ENCODE results near the gene WAPL. TPM values are rescaled to one million over a fixed set of nuclear protein-coding genes. Genes with fewer than 3 reads are reported as not detected.

Gene WAPL
- total and polyA plus RNA-seq, 2 of the 13 experiments (the other 11 are each of a cell fraction or from before 2014, with no cell fraction given) = 13.2 to 43.5 TPM

DNA sequence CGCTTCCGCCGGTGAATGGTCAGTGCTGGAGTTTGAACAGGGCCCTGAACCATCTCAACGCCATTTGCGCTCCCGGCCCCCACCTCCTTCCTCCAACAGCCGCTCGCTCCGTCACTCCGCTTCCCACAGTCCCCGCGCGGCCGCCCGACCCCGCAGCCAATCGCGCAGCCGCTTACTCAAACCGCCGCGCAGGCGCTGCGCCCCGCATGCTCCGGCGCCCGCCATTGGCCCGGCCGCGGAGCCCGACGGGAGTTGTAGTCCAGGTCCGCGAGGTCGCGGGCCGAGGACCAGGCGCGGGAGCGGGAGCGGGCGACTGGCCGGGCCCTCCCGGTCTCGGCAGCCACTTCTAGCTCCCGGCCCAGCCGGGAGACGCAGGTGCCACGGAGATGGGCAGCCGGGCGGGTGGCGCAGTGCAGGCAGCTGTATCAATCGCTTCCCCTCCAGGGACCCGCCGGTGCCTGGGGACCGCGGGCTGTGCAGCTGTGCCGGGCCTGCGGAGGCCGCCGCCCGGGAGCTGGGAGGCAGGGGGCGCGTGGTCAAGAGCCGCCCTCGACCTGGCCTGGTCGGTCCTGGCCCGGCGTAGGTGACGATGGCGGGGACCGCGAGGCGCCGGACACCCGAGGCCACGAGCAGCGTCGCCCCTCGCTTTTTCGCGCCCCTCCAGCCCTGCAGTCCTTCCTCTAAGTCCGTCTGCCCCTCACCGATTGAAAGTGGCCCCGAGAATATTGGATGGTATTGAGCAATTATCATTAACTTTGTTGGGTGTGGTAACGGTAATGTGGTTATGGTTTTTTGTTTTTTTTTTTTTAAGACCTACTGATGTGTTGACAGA, at the start of gene WAPL (continued):
- TF ChIP-seq FOXM1 (CRISPR knock-in tag; IDR thresholded peaks at IDR 0.05) (no peak), NRL (CRISPR knock-in tag; IDR thresholded peaks at IDR 0.05; ENCODE audit: borderline replicate concordance) (peak; percentile 90), ZNF777 (CRISPR knock-in tag; IDR thresholded peaks at IDR 0.05) (peak; percentile 74), RAD21 (CRISPR knock-in tag; IDR thresholded peaks at IDR 0.05) (peak; percentile 44), HOMEZ (CRISPR knock-in tag; IDR thresholded peaks at IDR 0.05; ENCODE audit: low read depth) (no peak), PRMT3 (CRISPR knock-in tag; IDR thresholded peaks at IDR 0.05; ENCODE audit: borderline replicate concordance, low read depth) (no peak), ZNF883 (CRISPR knock-in tag; IDR thresholded peaks at IDR 0.05; ENCODE audit: not compliant biosample characterization) (peak; percentile 75), ARID4A (CRISPR knock-in tag; IDR thresholded peaks at IDR 0.05; ENCODE audit: borderline replicate concordance) (peak; percentile 90), ZBTB8A (CRISPR knock-in tag; IDR thresholded peaks at IDR 0.05; ENCODE audit: borderline replicate concordance, low read depth) (no peak), HIVEP1 (CRISPR knock-in tag; IDR thresholded peaks at IDR 0.05) (no peak), HDAC1 (CRISPR knock-in tag; IDR thresholded peaks at IDR 0.05) (peak; percentile 76), PAX8 (CRISPR knock-in tag; IDR thresholded peaks at IDR 0.05; ENCODE audit: borderline replicate concordance) (peak; percentile 61; the same call in 1 of the 2 replicates), CENPX (CRISPR knock-in tag; IDR thresholded peaks at IDR 0.05) (no peak), MYC (CRISPR knock-in tag; IDR thresholded peaks at IDR 0.05; ENCODE audit: borderline replicate concordance) (peak; percentile 90), TBP (CRISPR knock-in tag; IDR thresholded peaks at IDR 0.05) (peak; percentile 70; the same call in 1 of the 2 replicates), ZNF280B (CRISPR knock-in tag; IDR thresholded peaks at IDR 0.05; ENCODE audit: borderline replicate concordance) (peak; percentile 50; the same call in 1 of the 2 replicates)
- TF ChIP-seq, protein P1, sequence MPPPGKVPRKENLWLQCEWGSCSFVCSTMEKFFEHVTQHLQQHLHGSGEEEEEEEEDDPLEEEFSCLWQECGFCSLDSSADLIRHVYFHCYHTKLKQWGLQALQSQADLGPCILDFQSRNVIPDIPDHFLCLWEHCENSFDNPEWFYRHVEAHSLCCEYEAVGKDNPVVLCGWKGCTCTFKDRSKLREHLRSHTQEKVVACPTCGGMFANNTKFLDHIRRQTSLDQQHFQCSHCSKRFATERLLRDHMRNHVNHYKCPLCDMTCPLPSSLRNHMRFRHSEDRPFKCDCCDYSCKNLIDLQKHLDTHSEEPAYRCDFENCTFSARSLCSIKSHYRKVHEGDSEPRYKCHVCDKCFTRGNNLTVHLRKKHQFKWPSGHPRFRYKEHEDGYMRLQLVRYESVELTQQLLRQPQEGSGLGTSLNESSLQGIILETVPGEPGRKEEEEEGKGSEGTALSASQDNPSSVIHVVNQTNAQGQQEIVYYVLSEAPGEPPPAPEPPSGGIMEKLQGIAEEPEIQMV (CRISPR knock-in tag; IDR thresholded peaks at IDR 0.05; ENCODE audit: low read depth) = peak; percentile 89
- TF ChIP-seq, protein P2, sequence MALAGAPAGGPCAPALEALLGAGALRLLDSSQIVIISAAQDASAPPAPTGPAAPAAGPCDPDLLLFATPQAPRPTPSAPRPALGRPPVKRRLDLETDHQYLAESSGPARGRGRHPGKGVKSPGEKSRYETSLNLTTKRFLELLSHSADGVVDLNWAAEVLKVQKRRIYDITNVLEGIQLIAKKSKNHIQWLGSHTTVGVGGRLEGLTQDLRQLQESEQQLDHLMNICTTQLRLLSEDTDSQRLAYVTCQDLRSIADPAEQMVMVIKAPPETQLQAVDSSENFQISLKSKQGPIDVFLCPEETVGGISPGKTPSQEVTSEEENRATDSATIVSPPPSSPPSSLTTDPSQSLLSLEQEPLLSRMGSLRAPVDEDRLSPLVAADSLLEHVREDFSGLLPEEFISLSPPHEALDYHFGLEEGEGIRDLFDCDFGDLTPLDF (CRISPR knock-in tag; IDR thresholded peaks at IDR 0.05) = peak; percentile 93
